ENCODE results near the gene RASA2.

- TF ChIP-seq RFX5 (IDR thresholded peaks at IDR 0.05; ENCODE audit: low read depth, low read length) (no peak), CTCF (conservative IDR thresholded peaks at IDR 0.05; ENCODE audit: low read depth, low read length) (no peak), RCOR1 (IDR thresholded peaks at IDR 0.05; ENCODE audit: insufficient replicate concordance, low read length) (no peak), SMC3 (IDR thresholded peaks at IDR 0.05; ENCODE audit: low read depth, low read length) (no peak), CHD1 (IDR thresholded peaks at IDR 0.05; ENCODE audit: low read depth, low read length) (no peak), CEBPB (IDR thresholded peaks at IDR 0.05; ENCODE audit: low read depth, low read length) (peak; percentile 90), POLR2A (IDR thresholded peaks at IDR 0.05; ENCODE audit: low read depth, low read length) (no peak), USF2 (IDR thresholded peaks at IDR 0.05; ENCODE audit: low read depth, low read length) (no peak)
Measured at GRCh38 chr3:141530415-141530768, 43.6 kb downstream of the RASA2 start.
